GM21825 (cell line): ENCODE measurements around the gene PHACTR3.

Experiments
- ATAC-seq: cut with Tn5 transposase; IDR thresholded peaks from one replicate; pipeline ENCODE4 v1.9.1; 2021; ENCODE audit warnings: mild to moderate bottlenecking, moderate library complexity; ENCODE audit not compliant: unreplicated experiment

Gene PHACTR3

GRCh38 chr20:59688356-59688755 lies 84.0 kb downstream of the PHACTR3 start:
- ATAC-seq: no peak

DNA sequence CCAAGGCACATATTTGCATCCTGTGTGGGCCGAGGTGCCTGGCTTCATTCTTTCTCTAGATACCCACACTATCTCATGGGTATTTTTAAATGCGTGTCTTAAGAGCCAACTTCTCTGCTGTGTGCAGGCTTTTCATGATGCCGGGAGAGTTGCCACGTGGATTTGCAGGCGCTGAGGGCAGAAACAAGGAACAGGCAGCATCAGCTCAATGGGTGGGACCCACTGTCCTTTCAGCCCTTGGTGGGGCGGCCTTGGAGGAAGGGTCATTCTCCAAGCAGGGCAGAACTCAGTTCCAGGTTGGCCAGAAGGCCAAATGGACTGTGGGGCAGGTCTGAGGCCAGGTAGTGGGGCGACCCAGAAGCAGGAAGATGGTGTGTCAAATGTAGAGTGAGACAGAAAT lies 84.7 kb downstream of the PHACTR3 start:
- no peak for ATAC-seq

DNA sequence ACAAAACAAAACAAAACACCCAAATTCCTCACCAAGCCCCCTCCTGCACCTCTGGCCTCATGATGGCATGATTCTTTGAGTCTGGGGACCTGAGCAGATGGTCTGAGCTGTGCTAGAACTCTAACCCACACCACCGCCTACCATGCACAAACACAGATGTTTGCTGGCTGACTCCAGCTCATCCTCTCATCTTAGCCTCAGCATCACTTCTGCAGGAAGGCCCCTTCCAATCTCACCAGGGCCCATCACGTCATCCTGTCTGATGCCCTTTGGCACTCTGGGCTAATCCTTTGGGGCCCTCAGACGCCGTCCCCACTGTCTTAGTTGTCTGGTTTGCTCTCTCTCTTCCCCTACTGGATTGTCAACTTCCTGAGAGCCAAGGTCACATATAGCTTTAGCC lies 85.8 kb downstream of the PHACTR3 start:
- ATAC-seq: no peak

- no peak for ATAC-seq
Observed at GRCh38 chr20:59690976-59691375, 86.6 kb downstream of the PHACTR3 start.

- ATAC-seq: no peak
Observed at GRCh38 chr20:59692139-59692538, 87.8 kb downstream of the PHACTR3 start.

GRCh38 chr20:59693587-59693986 lies 89.2 kb downstream of the PHACTR3 start:
- ATAC-seq: no peak

- no peak for ATAC-seq
Observed at GRCh38 chr20:59696476-59696875, 92.1 kb downstream of the PHACTR3 start.

DNA sequence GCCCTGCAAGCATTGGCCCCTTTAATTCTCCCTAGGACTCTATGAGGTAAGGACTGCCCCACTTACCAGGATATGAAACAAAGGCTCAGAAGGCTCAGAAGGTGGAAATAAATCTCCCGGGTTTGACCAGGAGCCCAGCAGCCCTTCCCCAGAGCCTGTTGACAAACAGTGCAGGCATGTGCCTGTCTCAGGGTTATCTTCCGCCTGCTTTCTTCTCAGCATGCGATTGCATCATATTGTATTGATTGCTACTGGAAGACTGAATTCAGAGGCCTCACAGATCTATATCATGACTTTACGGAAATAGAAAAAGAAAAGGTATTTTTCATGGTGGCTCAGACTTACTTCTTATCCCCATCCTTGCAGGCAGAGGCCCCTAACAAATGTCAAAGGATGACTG lies 92.7 kb downstream of the PHACTR3 start:
- ATAC-seq: no peak

DNA sequence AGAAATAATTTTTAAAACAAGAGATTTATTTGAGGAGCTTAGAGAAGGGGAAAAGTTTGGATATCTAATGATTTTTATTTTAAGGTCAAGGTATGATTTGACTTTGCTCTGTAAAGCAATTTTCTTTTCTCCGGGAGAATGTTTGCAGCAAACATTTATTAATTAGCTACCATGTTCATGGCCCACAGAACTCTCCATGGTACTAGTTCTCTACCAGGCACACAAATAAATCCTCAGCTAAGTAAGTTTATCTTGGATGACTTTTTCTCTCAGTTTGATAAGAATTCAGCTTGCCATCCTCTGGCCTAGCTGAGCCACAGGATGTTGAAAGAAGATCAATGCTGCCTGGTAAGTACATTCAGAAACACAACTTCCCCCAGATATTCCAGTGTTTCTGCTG lies 94.3 kb downstream of the PHACTR3 start:
- ATAC-seq: no peak

DNA sequence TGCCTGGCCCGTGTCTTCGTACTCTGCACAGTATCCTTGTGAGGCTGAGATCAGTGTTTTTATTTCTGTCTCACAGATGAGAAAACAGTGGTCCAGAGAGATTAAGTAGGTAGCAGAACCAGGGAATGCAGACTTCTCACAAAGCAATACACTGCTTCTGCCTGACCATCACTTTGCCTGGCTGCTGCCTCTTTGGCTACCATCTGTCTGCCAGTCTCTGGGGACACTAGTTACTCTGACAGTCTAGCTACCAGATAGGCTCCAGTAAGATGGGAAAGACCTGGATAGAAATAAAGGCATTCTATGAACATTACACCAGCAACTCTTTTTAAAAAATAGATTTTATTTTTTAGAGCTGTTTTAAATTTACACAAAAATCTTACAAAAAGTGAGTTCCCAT lies 96.9 kb downstream of the PHACTR3 start:
- ATAC-seq: no peak

DNA sequence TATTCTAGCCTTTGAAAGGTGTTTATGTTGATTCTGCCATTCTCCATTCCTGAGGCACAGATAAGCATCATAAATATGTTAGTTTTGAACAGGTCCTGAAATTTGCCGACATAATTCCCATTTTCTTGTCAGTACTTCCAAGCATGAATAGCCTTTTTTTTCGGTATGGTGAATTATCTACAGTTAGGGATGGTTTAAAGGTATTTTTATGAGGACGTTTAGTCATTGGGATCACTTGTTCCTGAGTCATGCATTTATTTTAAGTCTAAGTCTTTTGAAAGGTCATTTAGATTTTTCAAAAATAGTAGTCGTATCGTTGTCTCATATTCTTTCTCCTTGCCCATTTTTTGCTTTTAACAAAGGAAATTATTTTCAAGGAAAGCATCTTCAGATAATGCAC lies 98.7 kb downstream of the PHACTR3 start:
- ATAC-seq: no peak

DNA sequence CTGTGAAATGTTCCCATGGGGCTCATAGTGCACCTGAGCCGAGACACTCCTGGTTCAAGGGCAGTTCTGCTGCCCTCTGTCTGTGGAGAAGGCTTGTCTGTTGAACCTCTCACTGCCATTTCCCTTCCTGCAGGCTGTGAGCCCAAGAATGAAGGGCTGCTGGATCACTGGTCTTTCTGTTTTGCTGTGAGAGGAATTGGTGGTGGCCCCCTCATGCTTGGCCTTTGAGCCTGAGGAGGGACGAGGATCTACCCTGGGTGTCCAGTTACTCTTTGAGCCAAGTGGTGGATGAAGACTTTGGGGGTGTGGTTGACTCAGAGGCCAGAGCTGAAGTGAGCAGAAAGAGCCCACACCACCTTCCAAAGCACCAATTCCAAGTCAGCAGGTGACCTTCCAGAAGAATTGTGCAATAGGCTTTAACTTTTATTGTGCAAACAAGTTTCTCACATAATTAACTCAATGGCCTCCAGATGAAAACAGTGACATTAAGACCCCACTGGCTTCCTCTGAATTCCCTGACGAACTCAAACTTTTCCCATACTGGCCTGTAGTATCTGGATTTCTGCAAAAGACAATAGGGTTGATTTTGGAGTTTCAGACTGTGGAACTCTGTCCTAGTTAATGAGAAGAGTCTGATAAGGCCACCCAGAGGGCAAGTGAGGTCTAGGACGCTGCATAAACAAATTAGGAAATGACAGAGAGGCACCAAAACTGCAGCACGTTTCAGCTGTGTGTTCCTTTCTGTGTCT lies 101.5 kb downstream of the PHACTR3 start:
- ATAC-seq: no peak

DNA sequence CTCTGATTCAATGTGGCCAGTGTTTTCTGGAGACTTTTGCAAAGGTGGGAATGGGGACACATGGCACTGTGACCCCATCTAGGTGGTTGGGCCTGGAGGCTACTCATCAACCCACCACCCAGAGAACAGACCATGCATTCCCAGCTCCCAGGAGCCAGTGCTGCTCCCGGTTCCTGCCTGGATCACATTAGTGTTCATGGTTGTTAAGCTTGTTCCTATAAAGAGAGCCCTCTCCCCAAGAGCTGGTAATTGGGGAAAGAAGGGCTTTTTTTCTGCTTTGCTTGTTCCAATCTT lies 102.0 kb downstream of the PHACTR3 start:
- ATAC-seq: no peak

- no peak for ATAC-seq
Observed at GRCh38 chr20:59708326-59708725, 104.0 kb downstream of the PHACTR3 start.

DNA sequence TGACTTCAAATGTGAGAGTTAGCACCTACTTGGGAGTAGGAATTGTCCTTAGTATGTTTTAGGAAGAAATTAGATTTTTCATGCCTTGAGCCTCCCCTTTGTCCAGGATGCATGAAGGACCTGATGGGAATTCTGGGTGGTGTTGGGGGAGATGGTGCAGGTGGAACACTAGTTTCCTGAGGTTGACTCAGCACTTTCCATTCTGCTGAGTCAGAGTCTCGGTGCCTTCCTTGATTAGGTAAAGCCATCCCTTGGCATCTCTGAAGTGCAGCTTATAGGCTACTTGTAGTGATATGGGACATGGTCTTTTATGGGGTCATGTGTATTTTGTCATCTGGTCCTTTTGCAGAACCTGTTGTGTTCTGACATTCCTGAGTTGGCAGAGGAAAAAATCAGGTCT lies 105.3 kb downstream of the PHACTR3 start:
- ATAC-seq: no peak

DNA sequence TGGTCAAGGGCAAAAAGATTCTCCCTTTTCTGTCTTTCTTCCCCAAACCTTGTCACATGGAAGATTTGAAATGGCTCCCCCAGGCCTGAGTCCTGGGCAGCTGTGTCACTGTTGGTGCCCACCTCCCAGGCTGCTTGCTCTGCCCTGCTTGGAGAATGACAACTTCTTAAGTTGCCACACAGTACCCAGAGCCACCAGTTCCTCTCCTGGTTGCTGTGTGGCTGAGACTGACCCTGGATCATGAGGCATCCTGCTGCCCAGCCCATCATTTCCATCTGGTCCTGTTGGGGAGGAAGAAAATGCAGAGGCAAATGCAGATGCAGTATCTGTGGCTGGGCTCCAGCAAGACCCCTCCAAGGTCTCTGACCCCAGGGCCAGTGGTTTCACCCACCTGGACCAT lies 113.7 kb downstream of the PHACTR3 start:
- ATAC-seq: no peak

- no peak for ATAC-seq
Observed at GRCh38 chr20:59718751-59719150, 114.4 kb downstream of the PHACTR3 start.

- no peak for ATAC-seq
Observed at GRCh38 chr20:59720013-59720412, 115.7 kb downstream of the PHACTR3 start.

- no peak for ATAC-seq
Observed at GRCh38 chr20:59721386-59721785, 117.0 kb downstream of the PHACTR3 start.

GRCh38 chr20:59723108-59723500 lies 118.8 kb downstream of the PHACTR3 start:
- ATAC-seq: no peak

DNA sequence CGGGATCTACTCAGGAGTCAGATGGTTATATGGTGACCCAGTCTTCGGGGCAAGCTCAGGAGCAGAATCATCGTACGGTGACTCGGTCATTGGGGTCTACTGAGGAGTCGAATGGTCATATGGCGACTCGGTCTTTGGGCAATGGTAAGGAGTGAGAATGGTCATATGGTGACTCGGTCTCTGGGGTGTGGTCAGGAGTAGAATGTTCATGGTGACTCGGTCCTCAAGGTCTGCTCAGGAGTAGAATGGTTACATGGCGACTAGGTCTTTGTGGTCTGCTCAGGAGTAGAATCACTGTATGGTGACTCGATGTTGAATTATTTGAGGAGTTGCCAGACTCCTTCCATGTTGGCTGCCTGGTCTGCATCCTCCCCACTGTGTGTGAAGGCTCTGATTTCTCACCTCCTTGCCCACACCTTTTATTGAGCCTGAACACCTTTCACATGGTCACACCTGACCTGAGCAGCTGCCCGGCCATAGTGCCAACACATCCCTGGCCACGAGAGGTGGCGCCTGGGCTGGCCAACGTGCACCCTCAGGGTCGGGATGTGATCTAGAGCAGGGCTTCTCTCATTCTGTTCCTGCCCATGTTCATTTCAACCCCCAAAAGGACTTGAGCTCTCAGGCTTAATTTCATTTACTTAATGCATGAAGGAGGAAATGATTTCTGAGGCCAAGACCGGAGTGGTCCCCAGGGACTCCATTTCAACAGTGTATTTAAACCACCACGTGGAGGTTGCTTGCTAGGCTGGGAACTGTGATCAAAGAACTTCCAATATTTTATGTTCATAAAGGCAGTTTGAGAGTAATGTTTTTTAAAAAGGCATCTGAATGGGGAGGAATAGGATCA lies 119.5 kb downstream of the PHACTR3 start:
- no peak for ATAC-seq
